ENCODE measurements around the gene PA2G4.

PA2G4 gene

DNA sequence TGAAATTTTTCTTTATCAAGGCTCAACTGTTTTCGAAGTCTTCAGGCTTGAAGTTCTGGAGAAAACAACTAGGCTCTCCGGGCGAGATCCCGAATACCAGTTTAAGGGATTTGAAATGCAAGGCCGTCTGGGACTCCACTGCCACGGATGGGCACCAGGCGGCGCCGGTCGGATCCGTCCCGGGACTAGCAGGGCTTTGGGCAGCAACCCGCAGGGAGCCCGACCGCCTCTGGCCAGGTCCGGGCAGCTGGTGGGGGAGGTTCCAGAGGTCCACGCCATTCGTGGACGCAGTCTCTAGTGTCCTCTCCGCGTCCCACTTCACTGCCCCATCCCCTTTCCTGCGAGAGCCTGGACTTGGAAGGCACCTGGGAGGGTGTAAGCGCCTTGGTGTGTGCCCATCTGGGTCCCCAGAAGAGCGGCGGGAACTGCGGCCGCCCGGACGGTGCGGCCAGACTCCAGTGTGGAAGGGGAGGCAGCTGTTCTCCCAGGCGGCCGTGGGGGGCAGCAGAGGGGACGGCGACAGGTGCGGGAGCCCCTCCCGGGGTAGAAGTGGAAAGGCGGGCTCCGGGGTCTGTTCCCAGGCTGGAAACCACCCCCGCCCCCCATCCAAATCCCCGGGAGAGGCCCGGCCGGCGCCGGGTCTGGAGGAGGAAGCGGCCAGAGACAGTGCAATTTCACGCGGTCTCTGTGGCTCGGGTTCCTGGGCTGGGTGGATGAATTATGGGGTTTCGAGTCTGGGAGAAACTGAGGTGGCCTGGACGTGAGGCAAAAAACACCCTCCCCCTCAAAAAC lies 25.2 kb upstream of the PA2G4 start:
- H3K4me3 ChIP-seq (ENCODE audit: low read length) = peak overlapping the region; percentile 90
- TF ChIP-seq, protein P1, sequence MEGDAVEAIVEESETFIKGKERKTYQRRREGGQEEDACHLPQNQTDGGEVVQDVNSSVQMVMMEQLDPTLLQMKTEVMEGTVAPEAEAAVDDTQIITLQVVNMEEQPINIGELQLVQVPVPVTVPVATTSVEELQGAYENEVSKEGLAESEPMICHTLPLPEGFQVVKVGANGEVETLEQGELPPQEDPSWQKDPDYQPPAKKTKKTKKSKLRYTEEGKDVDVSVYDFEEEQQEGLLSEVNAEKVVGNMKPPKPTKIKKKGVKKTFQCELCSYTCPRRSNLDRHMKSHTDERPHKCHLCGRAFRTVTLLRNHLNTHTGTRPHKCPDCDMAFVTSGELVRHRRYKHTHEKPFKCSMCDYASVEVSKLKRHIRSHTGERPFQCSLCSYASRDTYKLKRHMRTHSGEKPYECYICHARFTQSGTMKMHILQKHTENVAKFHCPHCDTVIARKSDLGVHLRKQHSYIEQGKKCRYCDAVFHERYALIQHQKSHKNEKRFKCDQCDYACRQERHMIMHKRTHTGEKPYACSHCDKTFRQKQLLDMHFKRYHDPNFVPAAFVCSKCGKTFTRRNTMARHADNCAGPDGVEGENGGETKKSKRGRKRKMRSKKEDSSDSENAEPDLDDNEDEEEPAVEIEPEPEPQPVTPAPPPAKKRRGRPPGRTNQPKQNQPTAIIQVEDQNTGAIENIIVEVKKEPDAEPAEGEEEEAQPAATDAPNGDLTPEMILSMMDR (IDR thresholded peaks at IDR 0.05; ENCODE audit: insufficient read depth, low read depth, low read length, missing control alignments) = peak; percentile 86
- peak; percentile 90 for DNase-seq (ENCODE audit: low read depth)

DNA sequence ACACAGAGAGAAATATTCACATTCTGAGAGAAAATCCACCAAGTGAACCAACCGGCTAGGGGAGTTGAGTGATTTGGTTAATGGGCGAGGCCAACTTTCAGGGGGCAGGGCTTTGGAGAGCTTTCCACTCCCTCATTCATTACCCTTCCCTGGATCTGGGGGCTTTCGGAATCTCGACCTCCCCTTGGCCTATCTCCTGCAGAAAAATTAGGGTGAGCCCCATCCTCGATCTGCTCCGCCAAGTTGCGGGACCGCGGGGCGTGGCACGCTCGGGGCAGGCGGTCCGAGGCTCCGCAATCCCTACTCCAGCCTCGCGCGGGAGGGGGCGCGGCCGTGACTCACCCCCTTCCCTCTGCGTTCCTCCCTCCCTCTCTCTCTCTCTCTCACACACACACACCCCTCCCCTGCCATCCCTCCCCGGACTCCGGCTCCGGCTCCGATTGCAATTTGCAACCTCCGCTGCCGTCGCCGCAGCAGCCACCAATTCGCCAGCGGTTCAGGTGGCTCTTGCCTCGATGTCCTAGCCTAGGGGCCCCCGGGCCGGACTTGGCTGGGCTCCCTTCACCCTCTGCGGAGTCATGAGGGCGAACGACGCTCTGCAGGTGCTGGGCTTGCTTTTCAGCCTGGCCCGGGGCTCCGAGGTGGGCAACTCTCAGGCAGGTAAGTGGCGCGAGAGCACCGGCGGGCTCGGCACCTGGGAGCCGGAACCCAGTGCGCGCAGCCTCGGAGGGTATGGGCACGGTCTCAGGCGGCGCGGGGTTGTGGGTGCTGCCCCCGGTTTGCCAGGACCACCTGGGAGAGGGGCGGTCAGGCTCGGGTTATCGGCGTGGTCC lies 24.4 kb upstream of the PA2G4 start, which contains the start of gene ERBB3:
ERBB3 (plus strand) TSS at position 443 of the 833 bp plus-strand sequence; CDS start at position 579, 136 bp downstream.
- DNase-seq (ENCODE audit: low read depth) = peak; percentile 95
- TF ChIP-seq, protein P1 (IDR thresholded peaks at IDR 0.05; ENCODE audit: insufficient read depth, low read depth, low read length, missing control alignments) = peak; percentile 27
- H3K4me3 ChIP-seq (ENCODE audit: low read length) = peak within 1 kb of the TSS; percentile 90

DNA sequence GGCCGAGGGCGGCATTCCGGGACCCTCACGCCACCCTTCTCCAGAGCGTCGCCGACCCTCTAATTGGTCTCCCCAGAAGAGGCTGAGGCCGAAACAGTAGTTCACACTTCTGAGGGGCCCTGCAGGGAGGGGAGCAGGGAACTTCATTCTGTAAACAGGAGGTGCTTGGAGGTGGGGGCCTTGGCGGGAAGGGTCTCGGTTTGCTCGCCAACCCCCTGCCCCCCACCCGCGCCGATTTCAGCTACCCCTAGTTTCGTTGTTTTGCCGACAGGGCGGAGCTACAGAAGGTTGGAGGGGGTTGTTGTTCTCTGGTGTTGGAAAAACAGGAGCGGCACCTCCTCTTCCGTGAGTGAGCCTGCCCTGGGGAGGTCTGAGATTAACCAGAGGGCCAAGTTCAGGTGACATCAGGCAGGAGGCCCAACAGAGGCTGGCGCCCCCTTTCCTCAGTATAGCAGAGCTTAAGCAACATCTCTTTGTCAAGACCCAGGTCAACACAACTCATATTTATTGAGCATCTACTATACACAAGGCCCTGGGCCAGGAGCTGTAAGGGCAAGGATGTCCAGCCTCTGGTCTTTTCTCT lies 23.7 kb upstream of the PA2G4 start:
- peak overlapping the region; percentile 90 for H3K4me3 ChIP-seq (ENCODE audit: low read length)
- TF ChIP-seq, protein P1 (IDR thresholded peaks at IDR 0.05; ENCODE audit: insufficient read depth, low read depth, low read length, missing control alignments) = no peak
- peak; percentile 72 for DNase-seq (ENCODE audit: low read depth)

DNA sequence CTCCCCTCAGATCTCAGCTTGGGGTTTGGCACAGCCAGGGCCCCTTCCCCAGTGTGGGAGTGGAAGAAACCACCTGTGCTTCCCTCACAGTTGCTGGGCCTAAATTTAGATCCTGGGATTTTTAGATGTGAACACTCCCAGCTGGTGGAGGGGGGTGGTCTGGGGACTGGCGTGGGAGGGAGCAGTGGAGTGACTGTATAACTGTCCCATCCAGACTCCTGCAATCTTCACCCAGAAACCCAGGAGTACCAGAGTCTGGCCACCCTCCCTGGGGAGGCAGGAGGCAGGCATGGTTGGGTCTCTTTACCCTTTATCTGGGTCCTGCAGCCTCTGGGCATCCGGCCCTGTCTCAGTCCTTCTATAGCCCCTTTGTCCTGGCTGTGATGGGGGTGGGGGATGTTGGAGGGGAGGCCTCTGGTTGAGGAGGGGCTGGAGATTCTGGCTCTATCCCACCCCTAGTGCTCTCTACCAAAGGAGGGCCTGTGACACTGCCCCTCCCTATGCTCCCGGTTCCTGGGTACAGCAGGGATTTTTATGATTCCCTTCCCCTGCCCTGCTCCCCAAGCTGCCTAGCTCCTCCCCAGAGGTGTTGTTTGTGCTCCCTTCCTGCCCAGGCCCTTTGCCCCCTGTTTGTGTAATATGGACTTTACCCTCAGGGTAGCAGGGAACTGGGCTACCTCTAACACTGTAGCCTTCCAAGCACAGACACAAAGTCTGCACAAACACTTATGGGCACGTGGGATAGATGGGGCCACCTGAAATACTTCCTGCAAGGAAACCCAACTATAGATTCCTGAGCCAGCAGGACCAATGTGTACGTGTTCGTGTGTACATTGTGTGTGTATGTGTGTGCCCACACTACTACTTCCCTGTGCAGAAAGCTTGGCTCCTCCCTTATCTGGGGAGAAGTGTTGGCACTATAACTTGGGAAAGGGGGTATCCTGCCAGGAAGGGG lies 22.7 kb upstream of the PA2G4 start:
- DNase-seq (ENCODE audit: low read depth) = no peak
- TF ChIP-seq, protein P1 (IDR thresholded peaks at IDR 0.05; ENCODE audit: insufficient read depth, low read depth, low read length, missing control alignments) = no peak
- H3K4me3 ChIP-seq (ENCODE audit: low read length) = peak overlapping the region; percentile 90

DNA sequence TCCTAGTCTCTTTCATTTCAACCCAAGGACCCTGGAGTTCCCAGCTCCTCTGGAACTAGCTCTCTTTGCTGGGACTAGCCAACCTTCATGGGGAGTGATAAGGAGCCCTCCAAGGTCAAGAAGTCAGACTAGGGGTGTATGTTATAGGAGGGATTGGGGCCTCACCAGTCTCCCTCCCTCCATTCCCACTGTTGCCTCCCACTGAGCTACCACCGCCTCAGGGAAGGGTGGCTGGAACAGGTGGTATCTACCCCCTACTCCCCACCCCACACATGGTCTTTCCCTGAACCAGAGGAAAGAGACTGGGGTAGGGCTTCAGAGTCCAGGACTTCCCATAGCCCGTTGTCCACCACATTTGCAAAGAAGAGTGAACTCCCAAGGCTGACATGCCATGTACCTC lies 22.0 kb upstream of the PA2G4 start:
- DNase-seq (ENCODE audit: low read depth) = no peak
- TF ChIP-seq, protein P1 (IDR thresholded peaks at IDR 0.05; ENCODE audit: insufficient read depth, low read depth, low read length, missing control alignments) = no peak
- no peak overlapping the region for H3K4me3 ChIP-seq (ENCODE audit: low read length)

DNA sequence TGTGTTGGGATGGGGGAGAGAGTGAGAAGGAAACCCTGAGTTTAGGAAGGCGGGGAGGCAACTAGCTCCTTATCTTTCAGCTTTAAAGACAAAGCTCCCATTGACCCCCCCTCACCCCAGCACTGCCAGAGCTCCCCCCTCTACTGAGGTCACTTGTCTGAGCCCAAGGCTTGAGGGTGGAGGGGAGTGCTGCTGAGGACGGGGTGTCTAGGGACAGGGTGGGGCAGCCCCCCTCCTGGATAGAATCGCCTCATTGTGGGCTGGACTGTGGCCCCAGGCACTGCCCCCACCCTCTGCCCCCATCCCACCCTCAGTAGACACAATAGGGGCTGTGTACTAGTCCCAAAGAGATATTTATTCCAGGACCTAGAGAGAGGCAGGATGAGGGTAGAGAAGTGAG lies 21.4 kb upstream of the PA2G4 start:
- no peak for DNase-seq (ENCODE audit: low read depth)
- no peak overlapping the region for H3K4me3 ChIP-seq (ENCODE audit: low read length)
- TF ChIP-seq, protein P1 (IDR thresholded peaks at IDR 0.05; ENCODE audit: insufficient read depth, low read depth, low read length, missing control alignments) = no peak

All from epithelial cell of esophagus (primary cell).